Measurements from ENCODE around the gene DGKH.

GRCh38 chr13:42076309-42076713 lies 27.9 kb downstream of the DGKH start:
- no peak for TF ChIP-seq TBL1XR1 (IDR thresholded peaks at IDR 0.05; ENCODE audit: borderline replicate concordance, low read length, partially characterized antibody)
- no peak for TF ChIP-seq MEF2D (CRISPR knock-in tag; IDR thresholded peaks at IDR 0.05)
- no peak for TF ChIP-seq ARNTL (CRISPR knock-in tag; IDR thresholded peaks at IDR 0.05)
- no peak for TF ChIP-seq SKIL (CRISPR knock-in tag; IDR thresholded peaks at IDR 0.05; ENCODE audit: borderline replicate concordance)
- TF ChIP-seq KLF11 (CRISPR knock-in tag; IDR thresholded peaks at IDR 0.05): no peak
- no peak for TF ChIP-seq ZNF768 (CRISPR knock-in tag; IDR thresholded peaks at IDR 0.05)
- TF ChIP-seq DPF2 (CRISPR knock-in tag; IDR thresholded peaks at IDR 0.05; ENCODE audit: borderline replicate concordance, low read depth): no peak
- TF ChIP-seq ZNF552 (CRISPR knock-in tag; IDR thresholded peaks at IDR 0.05; ENCODE audit: borderline replicate concordance): no peak
- TF ChIP-seq ZNF451 (CRISPR knock-in tag; IDR thresholded peaks at IDR 0.05): no peak
- no peak for TF ChIP-seq HOXD1 (CRISPR knock-in tag; IDR thresholded peaks at IDR 0.05)
- no peak for TF ChIP-seq ZNF577 (CRISPR knock-in tag; IDR thresholded peaks at IDR 0.05; ENCODE audit: borderline replicate concordance, low read depth)
- TF ChIP-seq EP300 (IDR thresholded peaks at IDR 0.05; ENCODE audit: low read depth in 2 of 2, low read length in 2 of 2): no peak
- no peak for TF ChIP-seq EP300 (CRISPR knock-in tag; IDR thresholded peaks at IDR 0.05; ENCODE audit: borderline replicate concordance)
- TF ChIP-seq TBP (CRISPR knock-in tag; IDR thresholded peaks at IDR 0.05): no peak
- TF ChIP-seq REST (IDR thresholded peaks at IDR 0.05; ENCODE audit: borderline replicate concordance in 1 of 2, low read depth in 1 of 2, low read length in 2 of 2): no peak
